Hepatic stellate cell (primary cell): ENCODE results near the gene BAG1.

ENCODE experiments used
- DNase-seq: peaks from one replicate; pipeline ENCODE4 v3.0.0; 2011; ENCODE audit warnings: low spot score

Gene BAG1

DNA sequence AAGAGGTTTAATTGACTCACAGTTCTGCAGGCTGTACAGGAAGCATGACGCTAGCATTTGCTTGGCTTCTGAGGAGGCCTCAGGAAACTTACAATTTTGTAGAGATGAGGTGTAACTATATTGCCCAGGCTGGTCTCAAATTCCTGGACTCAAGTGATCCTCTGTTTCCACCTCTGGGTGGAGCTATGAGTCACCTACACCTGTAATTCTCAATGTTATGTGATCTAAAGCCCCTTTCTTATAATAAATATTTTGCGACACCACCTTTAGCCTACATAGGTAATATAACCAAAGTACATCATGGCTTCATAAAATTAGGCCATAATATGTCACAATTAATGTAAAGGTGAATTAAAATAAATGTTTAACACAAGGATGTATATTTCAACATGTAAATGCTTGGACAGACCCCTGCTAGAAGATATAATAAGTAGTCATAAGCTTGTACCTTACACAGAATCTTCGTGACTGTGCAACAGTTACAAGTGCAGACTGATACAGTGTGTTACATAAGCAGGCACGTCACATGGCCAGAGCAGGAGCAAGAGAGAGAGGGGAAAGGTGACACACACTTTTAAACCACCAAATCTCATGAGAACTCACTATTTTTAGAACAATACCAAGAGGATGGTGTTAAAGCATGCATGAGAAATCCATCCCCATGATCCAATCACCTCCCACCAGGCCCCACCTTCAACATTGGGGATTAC lies 54.3 kb downstream of the BAG1 start:
- no peak for DNase-seq

- no peak for DNase-seq
Measured at GRCh38 chr9:33209394-33209793, 55.1 kb downstream of the BAG1 start.

DNA sequence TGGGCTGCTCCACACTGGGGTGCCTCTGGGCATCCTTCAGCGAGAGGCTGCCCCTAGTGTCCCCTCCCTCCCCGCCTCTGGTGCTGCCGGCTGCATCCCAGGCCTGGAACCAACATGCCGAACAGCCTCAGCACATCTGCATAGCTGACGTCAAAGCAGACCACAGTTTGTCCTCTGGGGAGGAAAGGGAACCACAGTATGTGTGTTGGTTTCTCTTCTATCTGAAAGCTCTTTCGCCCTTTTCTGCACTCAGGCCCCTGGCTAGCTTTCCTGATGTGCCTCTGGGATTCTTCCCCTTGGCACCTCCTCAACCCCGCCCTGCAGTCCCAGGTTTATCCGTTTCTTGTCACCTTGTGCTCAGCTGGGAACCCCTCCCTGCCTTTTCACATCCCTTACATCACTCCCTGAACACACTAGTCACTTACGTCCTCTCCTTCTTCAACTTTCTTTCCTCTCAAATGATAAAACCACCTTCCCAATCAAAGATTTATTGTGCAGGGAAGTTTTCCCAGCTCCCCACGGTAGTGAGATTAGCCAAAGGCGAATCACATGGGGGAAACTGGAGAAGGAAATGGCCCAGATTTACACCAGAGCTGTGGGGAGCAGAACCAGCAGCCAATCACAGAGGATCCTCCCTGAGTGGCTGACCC lies 61.8 kb downstream of the BAG1 start:
- DNase-seq: no peak
